GM19467 (cell line): Measurements from ENCODE around the gene BHLHE41.

Source experiments
- ATAC-seq: cut with Tn5 transposase; IDR thresholded peaks from one replicate; pipeline ENCODE4 v1.9.1; 2021; ENCODE audit warnings: mild to moderate bottlenecking, moderate library complexity; ENCODE audit not compliant: unreplicated experiment

The BHLHE41 gene

GRCh38 chr12:26090836-26091510, 33.9 kb downstream of the BHLHE41 start:
- no peak for ATAC-seq

- ATAC-seq, result peak; percentile 98
Measured at GRCh38 chr12:26088998-26089397, 35.8 kb downstream of the BHLHE41 start.

- ATAC-seq, result no peak
Measured at GRCh38 chr12:26086936-26087335, 37.9 kb downstream of the BHLHE41 start.

DNA sequence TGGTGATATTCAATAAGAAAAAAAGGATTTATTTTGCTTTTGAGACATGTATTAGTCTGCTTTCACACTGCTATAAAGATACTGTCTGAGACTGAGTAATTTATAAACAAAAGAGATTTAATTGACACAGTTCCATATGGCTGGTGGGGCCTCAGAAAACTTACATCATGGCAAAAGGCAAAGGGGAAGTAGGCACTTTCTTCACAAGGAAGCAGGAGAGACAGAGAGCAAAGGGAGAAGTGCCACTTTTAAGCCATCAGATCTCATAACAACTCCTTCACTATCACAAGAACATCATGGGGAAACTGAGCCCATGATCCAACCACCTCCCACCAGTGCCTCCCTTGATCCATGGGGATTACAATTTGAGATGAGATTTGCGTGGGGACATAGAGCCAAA, 43.9 kb downstream of the BHLHE41 start:
- no peak for ATAC-seq

GRCh38 chr12:26077915-26078702, 46.7 kb downstream of the BHLHE41 start:
- no peak for ATAC-seq
